HFF-Myc (cell line): ENCODE measurements around the gene ECHDC1.

Experiments used
- DNase-seq: peaks from one replicate; pipeline ENCODE4 v3.0.0-alpha.2; 2011; ENCODE audit warnings: low read depth; ENCODE audit errors: extremely low read depth
- H3K4me3 ChIP-seq: replicated peaks from 2 replicates; pipeline ENCODE4 v1.5.1; 2011; ENCODE audit warnings: low read depth, mild to moderate bottlenecking, control low read depth, low read length
- TF ChIP-seq, protein P1 (sequence below): IDR thresholded peaks from 2 replicates; pipeline ENCODE4 v1.5.1; 2012; ENCODE audit warnings: mild to moderate bottlenecking, low read depth, low read length, control low read depth; ENCODE audit errors: missing control alignments

ECHDC1 gene

DNA sequence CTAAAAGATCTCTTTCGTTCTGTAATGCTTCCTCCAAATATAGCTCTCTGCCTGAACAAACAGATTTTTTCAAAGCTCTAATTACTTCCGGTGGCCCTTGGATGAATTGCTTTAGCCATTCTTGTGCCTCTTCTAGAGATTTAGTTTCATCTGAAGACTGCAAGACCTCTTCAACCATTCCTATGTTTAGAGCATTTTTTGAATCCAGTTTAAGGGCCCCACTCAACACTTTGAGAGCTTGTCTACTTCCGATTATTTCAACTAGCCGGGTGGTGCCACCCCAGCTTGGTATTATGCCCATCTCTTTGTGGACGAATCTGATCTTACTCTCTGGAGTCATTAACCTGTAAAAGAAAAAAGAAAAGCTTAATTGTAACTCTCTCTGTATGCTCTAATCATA, 53.5 kb downstream of the ECHDC1 start:
- TF ChIP-seq, protein P1, sequence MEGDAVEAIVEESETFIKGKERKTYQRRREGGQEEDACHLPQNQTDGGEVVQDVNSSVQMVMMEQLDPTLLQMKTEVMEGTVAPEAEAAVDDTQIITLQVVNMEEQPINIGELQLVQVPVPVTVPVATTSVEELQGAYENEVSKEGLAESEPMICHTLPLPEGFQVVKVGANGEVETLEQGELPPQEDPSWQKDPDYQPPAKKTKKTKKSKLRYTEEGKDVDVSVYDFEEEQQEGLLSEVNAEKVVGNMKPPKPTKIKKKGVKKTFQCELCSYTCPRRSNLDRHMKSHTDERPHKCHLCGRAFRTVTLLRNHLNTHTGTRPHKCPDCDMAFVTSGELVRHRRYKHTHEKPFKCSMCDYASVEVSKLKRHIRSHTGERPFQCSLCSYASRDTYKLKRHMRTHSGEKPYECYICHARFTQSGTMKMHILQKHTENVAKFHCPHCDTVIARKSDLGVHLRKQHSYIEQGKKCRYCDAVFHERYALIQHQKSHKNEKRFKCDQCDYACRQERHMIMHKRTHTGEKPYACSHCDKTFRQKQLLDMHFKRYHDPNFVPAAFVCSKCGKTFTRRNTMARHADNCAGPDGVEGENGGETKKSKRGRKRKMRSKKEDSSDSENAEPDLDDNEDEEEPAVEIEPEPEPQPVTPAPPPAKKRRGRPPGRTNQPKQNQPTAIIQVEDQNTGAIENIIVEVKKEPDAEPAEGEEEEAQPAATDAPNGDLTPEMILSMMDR = no peak
- H3K4me3 ChIP-seq = no peak overlapping the region
- DNase-seq = no peak

- no peak overlapping the region for H3K4me3 ChIP-seq
- no peak for DNase-seq
- TF ChIP-seq, protein P1 = no peak
These were observed 54.7 kb downstream of the ECHDC1 start for GRCh38 chr6:127288705-127289104.

- H3K4me3 ChIP-seq = no peak overlapping the region
- TF ChIP-seq, protein P1 = no peak
- no peak for DNase-seq
These were observed 61.2 kb downstream of the ECHDC1 start for GRCh38 chr6:127282184-127282583.

DNA sequence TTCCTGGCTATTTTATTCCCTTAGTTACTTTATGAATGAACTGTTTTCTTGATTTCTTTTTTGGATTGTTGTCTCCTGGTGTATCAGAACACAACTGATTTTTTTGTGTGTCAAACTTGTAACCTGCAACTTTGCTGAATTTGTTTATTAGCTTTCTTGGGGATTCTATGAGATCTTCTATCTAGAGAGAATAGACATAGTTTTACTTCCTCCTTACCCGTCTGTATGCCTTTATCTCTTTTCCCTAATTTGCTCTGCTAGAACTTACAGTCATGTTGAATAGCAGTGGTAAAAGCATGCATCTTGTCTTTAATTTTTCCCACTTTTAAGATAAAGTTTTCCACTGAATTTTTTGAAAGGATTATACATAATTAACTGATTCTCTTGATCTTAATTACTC, 63.6 kb downstream of the ECHDC1 start:
- no peak for DNase-seq
- TF ChIP-seq, protein P1 = no peak
- no peak overlapping the region for H3K4me3 ChIP-seq

DNA sequence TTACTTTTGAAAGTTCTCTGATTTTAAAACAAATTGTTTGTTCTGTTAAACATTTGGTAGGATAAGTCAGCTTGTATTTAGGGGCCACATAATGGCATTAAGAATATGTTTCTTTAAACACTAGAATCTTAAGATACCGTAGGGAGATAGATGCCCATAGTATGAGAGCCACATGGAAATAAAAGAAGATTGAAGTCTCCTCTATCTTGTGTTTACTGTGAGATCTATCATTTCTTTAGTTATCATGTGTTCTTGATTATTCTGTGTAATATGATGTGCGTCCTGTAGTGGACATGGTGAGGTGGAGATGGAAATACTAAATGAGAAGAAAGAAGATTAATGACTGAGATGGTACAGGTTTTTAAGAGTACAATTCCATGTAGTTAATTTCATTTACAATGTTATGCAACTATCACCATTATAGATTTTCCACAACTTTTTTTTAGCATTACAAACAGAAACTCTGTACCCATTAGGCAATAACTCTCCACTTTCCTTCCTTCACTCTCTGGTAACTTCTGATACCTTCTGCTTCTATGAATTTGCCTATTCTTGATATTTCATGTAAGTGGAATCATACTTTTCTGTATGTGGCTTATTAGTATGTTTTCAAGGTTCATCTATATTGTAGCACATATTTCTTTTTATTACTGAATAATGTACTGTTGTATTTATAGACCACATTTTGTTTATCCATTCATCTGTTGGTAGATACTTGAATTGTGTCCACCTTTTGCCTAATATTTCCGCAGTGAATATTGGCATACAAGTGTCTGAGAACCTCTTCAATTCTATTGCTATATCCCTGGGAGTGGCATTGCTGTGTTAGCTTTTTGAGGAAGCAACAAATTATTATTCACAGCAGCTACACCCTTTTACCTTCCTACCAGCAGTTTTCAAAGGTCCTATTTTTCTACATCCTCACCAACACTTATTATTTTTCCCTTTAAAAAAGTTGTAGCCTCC, 65.2 kb downstream of the ECHDC1 start:
- TF ChIP-seq, protein P1 = no peak
- DNase-seq = no peak
- no peak overlapping the region for H3K4me3 ChIP-seq

- no peak for DNase-seq
These were observed 67.1 kb downstream of the ECHDC1 start for GRCh38 chr6:127276331-127276730.

More at GRCh38 chr6:127276331-127276730, 67.1 kb downstream of the ECHDC1 start:
- H3K4me3 ChIP-seq = no peak overlapping the region
- TF ChIP-seq, protein P1 = no peak
